HCT116 (cell line): ENCODE data around the gene CD44.

ENCODE experiments used
- ATF3 ChIP-seq: IDR thresholded peaks from 2 replicates; pipeline ENCODE4 v1.6.1; 2012
- CTCF ChIP-seq, 3 experiments: fragments of 200-600 bp in 1 of 3; sonication (generic) in 1 of 3; IDR thresholded peaks in 2 of 3; conservative IDR thresholded peaks in 1 of 3; 2 replicates each; pipeline ENCODE4 v1.5.1; 2012 to 2017; ENCODE audit warnings: low read depth in 2 of 3, low read length in 2 of 3, antibody characterized with exemption in 1 of 3, borderline replicate concordance in 1 of 3, control low read depth in 1 of 3, mild to moderate bottlenecking in 1 of 3, mixed read lengths in 1 of 3, mixed run types in 1 of 3, moderate library complexity in 1 of 3; ENCODE audit not compliant: insufficient read depth in 1 of 3
- EGR1 ChIP-seq: IDR thresholded peaks from 2 replicates; pipeline ENCODE4 v1.6.1; 2012; ENCODE audit warnings: low read depth
- FOSL1 ChIP-seq: IDR thresholded peaks from 2 replicates; pipeline ENCODE4 v1.6.1; 2012; ENCODE audit warnings: low read depth
- POLR2AphosphoS5 ChIP-seq: IDR thresholded peaks from 2 replicates; pipeline ENCODE4 v1.6.1; 2011; ENCODE audit warnings: mild to moderate bottlenecking, low read depth, low read length, moderate library complexity
- ZBTB33 ChIP-seq: IDR thresholded peaks from 2 replicates; pipeline ENCODE4 v1.6.1; 2011; ENCODE audit warnings: mild to moderate bottlenecking, low read length, moderate library complexity; ENCODE audit not compliant: insufficient replicate concordance; ENCODE audit errors: extremely low read depth
- TF ChIP-seq, protein P1 (sequence below): IDR thresholded peaks from 2 replicates; pipeline ENCODE4 v1.6.1; 2012; ENCODE audit warnings: low read depth

- TF ChIP-seq ATF3, result no peak
- no peak for TF ChIP-seq CTCF (IDR thresholded peaks at IDR 0.05 in 2 of 3, conservative IDR thresholded peaks at IDR 0.05 in 1 of 3; ENCODE audit: borderline replicate concordance in 1 of 3, insufficient read depth in 1 of 3, low read depth in 2 of 3, low read length in 2 of 3)
- TF ChIP-seq EGR1, result no peak
- TF ChIP-seq ZBTB33, result no peak
- TF ChIP-seq POLR2AphosphoS5, result no peak
- TF ChIP-seq, protein P1, sequence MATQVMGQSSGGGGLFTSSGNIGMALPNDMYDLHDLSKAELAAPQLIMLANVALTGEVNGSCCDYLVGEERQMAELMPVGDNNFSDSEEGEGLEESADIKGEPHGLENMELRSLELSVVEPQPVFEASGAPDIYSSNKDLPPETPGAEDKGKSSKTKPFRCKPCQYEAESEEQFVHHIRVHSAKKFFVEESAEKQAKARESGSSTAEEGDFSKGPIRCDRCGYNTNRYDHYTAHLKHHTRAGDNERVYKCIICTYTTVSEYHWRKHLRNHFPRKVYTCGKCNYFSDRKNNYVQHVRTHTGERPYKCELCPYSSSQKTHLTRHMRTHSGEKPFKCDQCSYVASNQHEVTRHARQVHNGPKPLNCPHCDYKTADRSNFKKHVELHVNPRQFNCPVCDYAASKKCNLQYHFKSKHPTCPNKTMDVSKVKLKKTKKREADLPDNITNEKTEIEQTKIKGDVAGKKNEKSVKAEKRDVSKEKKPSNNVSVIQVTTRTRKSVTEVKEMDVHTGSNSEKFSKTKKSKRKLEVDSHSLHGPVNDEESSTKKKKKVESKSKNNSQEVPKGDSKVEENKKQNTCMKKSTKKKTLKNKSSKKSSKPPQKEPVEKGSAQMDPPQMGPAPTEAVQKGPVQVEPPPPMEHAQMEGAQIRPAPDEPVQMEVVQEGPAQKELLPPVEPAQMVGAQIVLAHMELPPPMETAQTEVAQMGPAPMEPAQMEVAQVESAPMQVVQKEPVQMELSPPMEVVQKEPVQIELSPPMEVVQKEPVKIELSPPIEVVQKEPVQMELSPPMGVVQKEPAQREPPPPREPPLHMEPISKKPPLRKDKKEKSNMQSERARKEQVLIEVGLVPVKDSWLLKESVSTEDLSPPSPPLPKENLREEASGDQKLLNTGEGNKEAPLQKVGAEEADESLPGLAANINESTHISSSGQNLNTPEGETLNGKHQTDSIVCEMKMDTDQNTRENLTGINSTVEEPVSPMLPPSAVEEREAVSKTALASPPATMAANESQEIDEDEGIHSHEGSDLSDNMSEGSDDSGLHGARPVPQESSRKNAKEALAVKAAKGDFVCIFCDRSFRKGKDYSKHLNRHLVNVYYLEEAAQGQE, result no peak
- TF ChIP-seq FOSL1, result no peak
These were observed 17.6 kb upstream of the CD44 start for GRCh38 chr11:35121326-35121865.
